HG02798 (cell line): ENCODE results near the gene STAB2.

Source experiments
- ATAC-seq: cut with Tn5 transposase; IDR thresholded peaks from one replicate; pipeline ENCODE4 v1.9.1; 2021; ENCODE audit warnings: mild to moderate bottlenecking; ENCODE audit not compliant: unreplicated experiment, poor library complexity

STAB2 gene

DNA sequence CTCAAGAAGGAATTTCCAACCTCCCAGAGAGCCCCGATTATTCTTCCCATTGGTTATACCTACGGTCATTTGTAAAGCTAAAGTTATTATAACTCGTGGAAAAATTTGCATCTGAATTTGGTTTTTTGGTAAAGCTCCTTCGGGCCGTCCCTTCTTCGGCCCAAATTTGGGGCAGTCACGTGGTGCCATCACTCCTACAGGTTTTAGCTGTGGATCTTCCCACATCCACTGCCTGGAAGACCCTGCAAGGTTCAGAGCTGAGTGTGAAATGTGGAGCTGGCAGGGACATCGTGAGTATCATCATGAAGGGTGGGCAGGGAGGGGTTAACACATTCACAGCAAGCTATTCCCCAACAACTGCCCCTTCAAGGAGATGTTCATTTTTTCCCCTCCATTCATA lies 148.2 kb downstream of the STAB2 start:
- ATAC-seq = no peak

DNA sequence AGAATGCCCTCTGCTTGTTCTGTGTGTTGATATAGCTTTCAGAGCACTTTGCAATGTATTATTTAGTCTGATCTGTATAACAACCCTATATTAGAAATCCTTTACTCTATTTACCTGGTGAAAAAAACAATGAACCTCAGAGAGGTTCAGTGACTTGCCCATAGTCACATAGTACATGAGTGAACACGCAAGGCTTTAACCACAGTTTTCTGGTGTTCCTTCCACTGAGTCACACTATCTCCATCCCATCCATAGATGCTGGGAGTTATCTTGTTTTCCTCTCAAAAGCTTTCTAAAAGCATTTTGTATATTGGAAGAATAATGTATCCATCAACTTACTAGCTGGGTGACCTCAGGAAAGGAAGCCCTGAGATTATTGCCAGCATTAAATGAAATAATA lies 149.5 kb downstream of the STAB2 start:
- ATAC-seq = no peak

DNA sequence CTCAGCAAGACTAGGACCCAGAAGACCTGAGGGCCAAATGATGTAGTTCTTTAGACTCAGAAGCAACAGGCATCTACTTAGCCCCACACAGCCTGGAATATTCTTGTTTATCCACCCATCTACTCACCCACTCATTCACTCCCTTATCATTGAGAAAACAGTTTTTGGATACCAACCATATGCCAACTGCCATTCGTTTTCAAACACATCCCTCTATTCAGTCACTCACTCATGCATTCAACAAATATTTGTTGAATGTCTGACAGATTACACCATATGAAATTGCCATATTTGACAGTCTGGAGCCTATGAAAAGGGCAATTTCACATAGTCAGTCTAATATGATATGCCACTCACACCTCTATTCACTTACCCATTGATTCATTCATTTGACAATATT lies 150.8 kb downstream of the STAB2 start:
- ATAC-seq = no peak

DNA sequence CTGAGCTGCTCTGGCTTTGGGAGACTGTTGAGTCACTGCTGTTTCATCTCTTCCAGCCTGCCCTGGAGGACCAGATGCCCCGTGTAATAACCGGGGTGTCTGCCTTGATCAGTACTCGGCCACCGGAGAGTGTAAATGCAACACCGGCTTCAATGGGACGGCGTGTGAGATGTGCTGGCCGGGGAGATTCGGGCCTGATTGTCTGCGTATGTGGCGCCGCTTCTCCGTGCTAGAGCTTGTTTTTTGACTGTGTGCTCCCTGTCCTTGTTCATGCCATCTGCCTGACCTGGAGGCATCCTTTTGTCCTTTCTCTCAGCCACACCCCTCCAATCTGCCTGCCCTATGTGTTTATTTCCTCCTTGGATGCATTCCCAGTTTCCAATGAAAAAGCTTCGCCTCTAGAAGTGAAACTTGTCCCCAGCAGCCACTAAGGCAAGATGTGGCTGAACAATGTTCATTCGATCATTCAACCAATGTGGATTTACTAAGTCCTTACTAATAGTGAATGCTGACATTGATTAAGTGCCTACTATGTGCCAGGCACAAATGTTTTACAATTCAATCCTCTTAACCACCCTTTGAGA lies 155.4 kb downstream of the STAB2 start:
- no peak for ATAC-seq

DNA sequence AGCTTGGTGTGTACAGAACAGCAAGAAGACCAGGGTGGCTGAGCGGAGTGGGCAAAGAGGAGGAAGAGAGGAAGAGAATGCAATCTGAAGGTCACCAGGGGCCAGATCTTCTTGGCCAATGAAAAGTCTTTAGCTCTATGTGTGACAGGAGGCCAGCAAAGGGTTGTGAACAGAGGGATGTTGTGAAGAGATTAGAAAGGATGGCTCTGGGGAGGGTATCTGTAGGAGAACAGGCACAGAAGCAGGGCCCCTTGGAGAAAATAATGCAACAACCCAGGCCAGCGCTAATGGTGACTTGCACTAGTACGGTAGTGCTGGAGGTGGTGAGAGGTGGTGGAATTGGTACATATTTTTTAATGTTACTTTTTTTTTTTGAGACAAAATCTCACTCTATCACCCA lies 156.7 kb downstream of the STAB2 start:
- no peak for ATAC-seq

DNA sequence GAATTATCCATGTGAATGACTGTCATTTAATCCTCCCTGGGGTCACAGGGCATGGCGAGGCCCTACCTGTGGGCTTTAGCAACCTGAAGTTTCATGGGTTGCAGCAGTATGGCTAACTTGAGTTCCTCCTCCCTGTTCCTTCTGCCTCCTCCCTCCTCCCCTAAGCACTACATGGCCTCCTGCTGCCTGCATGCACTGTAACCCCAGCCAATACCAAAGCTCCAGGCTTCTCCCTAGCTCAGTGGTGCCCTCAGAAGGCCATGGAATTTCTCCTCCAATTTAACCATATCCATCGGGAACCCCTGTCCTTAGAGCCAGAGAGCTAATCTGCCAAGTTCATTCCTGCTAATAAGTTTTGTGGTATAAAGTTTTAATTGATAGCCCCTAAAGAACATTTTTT lies 158.9 kb downstream of the STAB2 start:
- no peak for ATAC-seq

DNA sequence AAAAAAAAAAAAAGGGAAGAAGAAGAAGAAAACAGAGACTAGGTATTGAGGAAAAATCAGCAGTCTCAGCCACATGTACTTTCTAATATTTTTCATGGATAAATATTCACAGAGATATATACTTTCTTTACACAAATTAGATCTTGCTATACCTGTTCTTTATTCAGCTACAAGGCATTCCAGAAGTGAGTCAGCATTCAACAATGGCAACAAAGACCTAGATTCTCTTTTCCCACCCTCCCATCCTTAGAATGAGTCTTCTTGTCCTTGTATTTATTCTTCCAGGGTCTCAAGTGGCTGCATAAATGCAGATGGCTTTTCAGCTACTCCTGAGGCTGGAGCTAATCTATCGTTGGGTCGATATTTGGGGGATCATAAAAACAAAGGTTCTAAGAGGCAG lies 160.9 kb downstream of the STAB2 start:
- ATAC-seq = no peak

DNA sequence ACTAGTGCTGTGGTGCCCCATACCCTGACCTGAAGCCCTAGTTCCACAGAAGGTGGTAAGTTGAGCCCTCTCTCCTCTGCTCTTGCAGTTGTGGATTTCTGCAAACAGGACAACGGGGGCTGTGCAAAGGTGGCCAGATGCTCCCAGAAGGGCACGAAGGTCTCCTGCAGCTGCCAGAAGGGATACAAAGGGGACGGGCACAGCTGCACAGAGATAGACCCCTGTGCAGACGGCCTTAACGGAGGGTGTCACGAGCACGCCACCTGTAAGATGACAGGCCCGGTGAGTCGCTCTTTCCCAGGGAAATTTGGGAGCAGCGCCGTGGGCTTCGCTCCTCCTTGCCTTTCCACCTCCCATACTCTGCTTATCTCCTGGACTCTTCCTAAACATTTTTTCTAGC lies 161.8 kb downstream of the STAB2 start:
- ATAC-seq = no peak

DNA sequence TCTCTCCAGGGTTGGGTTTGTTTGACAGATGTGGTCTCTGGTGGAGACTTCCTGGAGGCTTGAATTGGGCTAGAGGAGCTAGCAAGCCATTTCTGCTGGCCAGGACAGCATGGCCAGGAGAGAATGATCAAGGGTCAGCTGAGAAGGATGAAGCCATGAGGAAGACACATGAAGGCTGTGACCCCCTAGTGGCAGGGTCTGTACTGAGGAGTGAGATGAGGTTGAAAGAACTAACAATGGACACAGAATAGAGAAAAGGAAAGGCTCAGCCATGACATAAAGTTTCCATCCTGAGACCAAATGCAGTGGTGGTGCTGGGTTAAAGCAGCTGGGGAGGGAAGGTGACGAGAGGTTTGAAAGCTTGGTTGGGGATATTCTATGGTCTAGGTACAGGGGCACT lies 164.1 kb downstream of the STAB2 start:
- no peak for ATAC-seq

DNA sequence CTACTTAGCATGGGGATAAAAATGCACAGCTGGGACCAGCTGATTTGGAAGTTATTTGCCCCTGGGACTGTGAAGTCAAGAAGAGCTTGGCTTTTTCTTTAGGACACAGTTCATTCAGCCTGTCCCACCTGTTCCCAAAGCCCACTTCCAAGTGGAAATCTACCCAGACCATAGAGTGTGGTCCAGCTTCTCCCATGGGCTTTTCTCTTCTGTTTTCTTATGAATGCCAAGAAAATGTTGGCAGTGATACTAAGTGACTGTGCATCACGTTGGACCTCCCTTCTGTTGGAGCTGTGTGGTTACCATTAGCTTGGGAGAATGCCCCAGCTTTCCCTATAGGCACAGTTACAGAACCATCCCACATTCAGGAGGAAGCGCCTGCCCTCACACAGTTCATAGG lies 164.5 kb downstream of the STAB2 start:
- no peak for ATAC-seq

DNA sequence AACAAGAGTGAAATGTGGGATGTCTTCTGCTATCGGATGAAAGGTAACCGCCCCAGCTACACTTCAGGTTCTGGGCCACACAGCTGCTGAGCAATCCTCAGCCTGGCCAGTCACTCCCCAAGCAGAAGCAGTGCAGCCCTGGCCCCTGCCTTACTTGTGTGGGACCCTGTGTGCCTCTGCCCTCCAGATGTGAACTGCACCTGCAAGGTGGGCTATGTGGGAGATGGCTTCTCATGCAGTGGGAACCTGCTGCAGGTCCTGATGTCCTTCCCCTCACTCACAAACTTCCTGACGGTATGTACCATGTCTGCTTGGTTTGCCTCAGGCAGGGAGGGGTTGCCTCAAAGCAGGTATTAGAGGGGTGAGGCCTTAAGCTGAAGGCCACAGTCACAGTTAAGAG lies 168.4 kb downstream of the STAB2 start:
- ATAC-seq = no peak

DNA sequence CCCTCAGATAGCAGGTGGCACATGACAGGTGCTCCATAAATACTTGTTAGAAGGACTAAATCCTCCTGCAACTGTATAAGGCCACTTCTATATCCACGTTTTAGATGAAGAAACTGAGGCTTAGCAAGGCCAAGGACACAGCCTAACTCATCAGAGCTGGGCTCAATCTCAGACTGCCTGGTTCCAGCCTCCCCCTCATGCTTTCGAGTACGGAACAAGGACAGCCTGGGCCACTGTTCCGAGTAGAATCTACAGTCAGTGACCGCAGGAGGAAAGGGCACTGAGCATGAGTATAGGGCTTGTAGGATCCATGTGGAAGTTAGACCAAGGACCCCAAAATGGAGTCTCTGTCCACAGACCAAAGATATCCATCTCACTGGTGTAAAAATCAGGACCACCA lies 169.4 kb downstream of the STAB2 start:
- ATAC-seq = no peak

DNA sequence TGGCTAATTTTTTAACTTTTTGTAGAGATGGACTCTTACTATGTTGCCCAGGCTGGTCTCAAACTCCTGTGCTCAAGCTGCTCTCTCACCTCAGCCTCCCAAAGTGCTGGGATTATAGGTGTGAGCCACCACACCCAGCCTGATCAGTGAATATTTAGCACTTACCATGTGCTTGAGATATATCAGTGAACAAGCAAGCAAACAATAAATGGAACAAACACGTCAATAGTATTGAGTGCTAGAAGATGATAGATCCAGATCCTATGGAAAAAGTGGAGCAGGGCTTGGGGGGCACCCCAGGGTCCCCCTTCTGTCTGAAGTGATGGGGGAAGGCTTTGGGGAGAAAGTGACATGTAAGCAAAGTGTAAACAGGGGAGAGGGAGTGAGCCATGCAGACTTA lies 170.2 kb downstream of the STAB2 start:
- ATAC-seq = no peak

DNA sequence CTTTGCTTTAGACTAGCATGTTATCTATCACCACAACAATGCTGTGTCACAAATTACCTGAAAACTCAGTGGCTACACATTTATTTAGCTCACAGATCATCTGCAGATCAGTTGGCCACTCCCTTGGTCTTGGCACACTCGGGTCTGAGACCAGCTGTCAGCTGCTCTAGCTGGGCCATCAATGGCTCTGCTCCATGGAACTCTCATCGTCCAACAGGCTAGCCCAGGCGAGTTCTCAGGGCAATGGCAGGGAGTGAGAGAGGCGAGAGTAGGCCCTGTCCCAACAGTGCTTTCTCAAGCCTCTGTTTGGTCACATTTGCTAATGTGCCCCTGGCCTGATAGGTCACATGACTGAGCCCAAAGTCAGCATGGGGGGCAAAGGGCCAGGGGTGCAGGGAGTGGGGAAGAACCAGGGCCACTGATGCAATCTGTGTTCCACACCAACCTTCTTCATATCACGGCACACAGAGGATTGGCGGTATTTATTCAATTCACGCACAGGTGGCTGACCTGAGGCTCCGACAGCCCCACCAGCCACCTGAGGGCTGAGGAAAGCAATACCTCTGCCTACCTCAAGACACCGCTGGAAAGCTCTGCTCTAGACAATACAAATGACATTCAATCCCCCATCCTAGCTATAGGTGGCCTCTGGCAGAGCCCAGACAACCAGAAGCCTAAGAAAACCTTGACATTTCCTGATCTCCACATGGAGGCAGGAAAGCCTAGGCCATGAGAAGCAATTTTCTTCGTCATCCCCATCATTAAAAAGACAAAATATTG lies 171.4 kb downstream of the STAB2 start:
- no peak for ATAC-seq

DNA sequence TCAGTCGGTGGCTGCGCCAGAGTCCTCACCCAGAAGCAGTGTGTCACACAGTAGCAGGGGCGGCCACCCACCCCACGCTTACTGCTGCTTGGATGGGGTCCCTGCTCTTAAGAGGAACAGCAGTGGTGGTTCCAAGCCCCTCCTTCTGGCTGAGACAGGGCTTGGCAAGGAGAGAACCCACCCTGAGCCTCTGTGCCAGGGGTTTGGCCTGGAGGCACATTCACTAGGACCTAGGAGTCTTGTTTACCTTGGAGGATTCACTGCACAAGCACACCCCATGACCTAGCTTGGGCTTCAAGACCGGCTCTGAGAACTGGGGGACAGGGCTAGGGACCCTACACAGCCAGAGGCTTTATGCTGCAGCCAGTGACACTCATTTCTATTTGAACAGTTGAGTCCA lies 175.4 kb downstream of the STAB2 start:
- ATAC-seq = no peak

DNA sequence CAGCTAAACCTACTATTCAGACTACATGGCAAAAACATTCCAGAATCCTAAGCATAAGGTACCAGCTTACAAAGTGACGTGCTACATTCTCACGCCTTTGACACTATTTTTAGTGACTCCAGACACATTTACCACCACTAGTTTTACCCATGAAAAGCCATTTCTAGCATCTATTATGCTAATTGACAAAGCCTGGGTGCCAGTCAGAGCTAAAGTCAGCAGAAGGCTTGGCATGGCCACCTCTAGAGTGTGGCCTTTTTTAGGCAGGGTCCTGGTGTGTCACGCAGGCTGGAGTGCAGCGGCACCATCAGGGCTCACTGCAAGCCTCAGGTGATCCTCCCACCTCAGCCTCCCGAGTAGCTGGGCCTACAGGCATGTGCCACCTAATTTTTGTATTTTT lies 178.2 kb downstream of the STAB2 start:
- no peak for ATAC-seq

DNA sequence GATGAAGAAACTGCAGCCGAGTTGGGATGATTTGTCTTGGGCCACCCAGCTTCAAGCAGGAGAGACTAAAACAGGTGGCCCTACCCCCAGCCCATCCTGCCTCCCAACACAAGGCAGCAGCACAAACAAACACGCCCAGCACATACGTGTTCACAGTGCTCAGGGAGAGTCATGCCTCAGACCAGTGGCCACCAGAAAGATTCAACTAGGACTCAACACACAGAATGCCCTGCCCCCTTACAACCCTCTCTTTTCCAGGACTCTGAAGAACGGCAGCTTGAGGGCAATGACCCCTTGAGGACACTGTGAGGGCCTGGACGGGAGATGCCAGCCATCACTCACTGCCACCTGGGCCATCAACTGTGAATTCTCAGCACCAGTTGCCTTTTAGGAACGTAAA lies 179.0 kb downstream of the STAB2 start:
- ATAC-seq = no peak

DNA sequence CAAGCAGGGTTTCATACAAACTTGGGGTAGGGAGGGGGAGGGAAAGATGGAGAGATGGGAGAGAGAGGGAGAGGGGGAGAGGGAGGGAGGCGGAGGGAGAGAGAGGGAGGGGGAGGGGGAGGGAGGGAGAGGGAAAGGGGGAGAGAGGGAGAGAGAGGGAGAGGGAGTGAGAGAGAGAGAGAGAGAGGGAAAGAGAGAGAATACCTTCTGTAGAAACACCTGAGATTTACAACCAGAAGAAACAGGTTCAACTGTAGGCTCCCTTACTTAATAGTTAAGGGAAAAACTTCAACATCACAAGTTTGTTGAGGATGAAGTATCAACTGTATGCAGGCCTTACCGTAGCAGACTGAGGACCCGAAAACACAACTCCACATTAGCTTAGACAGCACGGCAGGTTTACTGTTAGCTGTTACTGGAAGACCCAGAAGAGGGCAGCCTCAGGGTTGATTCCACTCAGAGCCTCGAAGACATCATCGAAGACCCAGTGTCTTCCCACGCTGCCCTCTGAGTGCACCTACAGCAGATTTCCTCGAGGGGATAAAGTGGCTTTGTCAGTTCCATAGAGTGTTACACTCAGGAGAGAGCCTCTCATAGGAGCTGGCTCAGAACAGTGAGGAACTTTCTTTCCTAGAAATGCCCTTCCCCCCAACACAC lies 181.5 kb downstream of the STAB2 start:
- no peak for ATAC-seq

DNA sequence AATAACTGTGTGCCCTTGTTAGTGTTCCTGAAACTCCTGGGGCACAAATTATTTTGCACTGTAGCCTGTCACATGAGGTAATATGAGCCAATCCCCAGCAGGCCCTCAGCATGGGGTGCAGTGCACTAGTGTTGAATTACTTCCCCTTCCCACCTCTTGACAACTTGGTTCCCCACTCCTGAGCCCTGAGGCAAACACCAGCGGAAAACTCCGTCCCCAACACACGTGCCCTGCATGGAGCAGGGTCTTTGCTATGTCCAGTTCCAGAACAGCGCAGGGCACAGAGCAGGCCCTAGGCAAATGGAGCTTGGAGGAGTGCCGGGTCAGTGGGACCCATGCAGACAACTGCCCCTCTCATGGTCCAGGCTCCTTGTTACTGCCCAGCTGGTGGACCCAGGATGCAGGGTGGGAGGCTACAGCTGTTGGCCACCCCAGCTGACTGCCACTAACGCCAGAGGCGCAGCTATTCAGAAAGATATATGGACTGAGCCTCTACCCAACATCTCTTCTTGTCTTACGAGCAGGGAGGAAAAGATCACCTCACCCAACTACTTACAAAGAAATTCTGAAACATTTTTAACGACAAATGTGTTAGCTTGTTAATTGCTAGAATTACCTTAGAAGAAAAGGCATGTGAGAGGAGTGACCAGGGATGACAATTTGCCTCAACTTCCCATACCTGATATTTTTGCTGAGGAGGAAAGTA lies 182.3 kb downstream of the STAB2 start:
- no peak for ATAC-seq

DNA sequence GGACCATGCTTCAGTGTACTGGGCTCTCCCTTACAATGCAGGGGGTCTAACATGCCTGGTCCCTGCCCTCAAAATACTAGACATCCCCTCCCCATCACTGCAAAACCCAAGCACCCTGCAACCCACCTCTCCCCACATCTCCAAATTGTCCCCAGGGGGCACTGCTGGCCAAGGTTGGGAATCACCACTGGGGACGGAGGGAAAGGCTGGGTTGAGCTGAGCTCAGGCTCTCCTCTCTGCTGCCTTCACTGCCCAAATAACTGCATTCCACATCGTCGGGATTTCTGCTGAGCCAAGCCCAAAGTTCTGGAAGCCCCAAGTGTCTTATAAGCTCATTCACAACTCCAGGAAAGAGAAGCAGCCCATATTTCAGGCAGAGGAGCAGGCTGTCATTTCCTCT lies 184.4 kb downstream of the STAB2 start:
- no peak for ATAC-seq

DNA sequence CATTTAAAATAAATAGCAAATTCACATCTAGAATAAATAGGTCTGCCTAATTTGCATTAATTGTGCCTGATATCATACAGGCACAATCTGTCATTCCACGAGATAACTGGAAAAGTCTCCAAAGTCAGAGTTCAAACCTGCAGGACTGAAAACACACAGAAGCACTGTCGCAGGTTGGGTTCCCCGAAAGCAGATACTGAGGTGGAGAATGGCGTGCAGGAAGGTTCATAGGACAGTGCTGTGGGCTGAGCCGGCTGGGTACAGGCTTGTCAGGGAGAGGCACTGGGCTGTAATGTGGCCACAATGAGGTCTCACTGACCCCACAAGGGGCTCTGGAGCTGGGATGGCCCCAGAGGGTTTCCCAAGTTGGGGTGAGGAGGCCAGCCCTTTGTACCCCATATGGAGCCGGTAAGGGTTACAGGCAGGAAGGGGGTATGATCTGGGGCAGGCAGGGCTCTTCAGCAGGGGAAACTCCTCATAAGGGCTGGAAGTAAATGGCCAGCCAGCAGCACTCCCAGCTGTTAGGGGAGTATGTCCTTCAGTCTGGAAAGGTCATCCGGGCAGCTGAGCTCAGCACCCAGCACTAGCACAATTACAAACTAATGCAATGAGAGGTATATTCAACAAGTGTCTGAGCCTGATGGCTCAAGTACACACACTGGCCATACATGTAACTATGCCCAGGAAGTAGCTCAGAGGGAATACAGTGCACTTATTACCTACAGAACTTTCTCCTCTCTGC lies 185.5 kb downstream of the STAB2 start:
- ATAC-seq = no peak
